Right lung (tissue), 5 donors: Measurements from ENCODE around the gene DDX10. TPM values are rescaled to one million over a fixed set of nuclear protein-coding genes. Genes with fewer than 3 reads are reported as not detected.

Source experiments
- DNase-seq, 2 donors: peaks; one replicate each; pipeline ENCODE4 v3.0.0-alpha.2; 2013
- polyA plus RNA-seq, 5 donors: library from polyadenylated mRNA; unstranded; fragments of 120-200 nt; gene quantifications; one replicate each; pipeline versions ENCODE4 v1.2.1 to v1.2.3, GENCODE V29; 2013; ENCODE audit warnings: inconsistent platforms in 1 of 5, low replicate concordance in 1 of 5; ENCODE audit not compliant: insufficient read length in 5 of 5, insufficient read depth in 1 of 5

Gene DDX10
- polyA plus RNA-seq, 5 donors: 28.1 to 30.0 (median 29.6) TPM

DNA sequence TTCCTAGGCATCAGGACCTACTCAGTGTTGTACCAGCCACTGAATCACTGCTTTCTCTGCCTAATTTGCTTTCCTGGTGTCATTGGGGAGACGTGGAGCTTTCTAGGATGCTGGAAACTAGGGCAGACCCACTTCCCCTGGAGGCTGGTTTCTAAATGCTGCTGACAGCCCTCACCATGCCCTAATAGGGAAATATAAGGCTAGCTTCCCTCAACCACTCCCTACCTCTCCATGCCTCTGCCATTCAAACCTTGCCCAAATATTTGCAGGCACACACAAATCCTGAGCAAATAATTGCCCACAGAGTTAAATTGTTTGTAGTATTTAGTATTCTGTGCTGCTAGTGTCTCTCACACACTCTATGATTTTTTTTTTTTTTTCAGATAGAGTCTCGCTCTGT lies 310.2 kb downstream of the DDX10 start:
- DNase-seq: no peak

DNA sequence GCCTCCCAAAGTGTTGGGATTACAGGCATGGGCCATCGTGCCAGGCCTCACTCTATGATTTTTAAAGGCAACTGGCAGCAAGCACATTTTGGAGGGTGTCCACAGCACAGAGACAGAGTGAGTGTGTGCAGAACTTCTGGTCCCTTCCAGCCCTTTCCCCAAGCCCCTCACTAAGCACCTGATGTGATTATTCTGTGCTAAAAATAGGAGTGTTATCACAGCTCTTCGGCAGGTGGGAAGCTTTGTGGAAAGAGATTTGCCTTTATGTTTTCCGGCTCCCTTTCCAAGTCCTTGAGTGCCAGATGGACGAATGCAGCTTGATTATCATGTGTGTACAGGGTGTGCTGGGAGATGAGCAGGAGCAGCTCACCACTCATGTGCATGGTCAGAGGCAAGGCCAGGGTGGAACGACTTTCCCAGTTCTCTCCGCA lies 310.8 kb downstream of the DDX10 start:
- DNase-seq: no peak

DNA sequence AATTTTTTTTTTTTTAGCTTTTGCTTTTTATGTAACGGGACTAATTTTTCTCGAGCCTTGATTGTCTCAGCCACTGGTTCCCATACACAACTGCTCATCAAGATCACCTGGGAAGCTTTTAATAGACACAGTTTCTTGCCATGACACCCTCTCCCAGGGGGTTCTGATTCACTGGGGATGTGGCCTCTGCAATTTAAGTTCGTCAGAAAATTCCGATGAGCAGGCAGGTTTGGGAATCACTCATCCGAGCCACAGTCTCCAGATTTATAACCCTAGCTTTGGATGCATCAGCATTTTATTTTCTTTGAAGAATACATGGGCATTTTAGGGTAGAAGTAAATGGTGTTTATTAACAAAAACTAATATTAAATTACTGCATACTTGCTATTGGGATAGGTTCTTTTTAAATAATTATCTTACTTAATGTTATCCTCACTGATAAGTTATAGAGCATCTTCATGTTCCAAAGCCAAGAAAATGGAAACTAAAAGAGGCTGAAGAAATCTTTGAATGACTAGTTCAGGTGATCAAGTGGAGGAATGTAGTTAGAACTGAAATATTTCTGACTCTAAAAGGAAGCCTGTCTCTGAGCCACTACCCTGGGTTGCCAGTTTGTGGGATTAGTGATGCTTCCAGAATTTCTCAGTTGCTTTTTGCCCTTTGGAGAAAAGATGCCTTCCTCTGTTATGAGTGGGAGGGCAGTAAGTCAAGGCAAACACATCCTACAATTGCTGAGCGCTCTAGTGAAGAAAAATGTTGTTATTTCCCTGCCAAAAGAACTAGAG lies 319.0 kb downstream of the DDX10 start:
- no peak for DNase-seq

DNA sequence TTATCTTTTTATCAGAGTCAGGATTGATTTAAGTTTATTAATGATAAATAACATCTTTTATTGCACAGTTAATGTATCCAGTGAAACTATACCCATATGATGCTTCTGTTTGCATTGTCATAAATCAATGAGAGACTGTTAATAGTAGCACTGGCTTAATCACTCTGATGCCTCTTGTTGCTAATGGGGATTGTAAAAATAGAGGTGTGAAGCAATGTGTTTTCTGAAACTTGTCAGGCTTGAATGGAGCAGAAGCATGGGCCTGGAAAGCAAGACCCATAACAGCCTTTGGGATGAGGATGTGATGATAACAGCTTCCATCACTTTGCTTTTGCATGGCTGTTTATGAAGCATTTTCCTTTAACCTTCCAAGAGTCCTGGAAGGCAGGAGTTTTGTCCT lies 319.7 kb downstream of the DDX10 start:
- DNase-seq: no peak

DNA sequence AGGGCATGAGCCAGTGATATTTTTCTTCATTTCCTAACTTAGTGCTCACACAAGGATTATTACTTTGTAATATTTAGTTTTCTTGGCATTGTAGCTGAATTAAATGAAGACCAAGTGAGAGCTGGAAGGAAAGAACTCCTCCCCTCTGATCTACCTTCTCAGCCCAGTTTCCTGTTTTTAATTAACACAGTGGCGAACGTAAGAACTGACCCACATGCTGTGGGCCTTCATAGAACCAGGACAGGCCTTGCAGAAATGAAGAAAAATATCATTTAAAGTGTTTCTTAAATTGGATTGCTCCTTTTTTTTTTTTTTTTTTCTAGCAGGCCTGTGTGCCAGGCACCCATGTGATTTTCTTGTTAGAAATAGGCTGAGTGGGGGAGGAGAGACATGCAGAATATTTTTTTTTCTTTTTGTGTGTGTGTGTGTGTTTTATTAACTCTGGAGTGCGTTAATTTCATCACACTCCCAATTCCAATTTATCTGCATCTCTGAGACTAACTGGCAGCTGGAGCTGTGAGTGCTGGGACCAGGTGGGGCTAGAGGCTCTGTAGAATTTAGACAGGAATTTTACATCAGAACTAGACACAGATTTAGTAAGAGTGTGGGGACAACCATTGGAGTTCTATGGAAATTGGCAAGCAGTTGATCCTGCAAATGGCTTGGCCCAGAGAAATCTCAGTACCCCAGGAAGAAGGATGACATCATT lies 320.5 kb downstream of the DDX10 start:
- DNase-seq: no peak

DNA sequence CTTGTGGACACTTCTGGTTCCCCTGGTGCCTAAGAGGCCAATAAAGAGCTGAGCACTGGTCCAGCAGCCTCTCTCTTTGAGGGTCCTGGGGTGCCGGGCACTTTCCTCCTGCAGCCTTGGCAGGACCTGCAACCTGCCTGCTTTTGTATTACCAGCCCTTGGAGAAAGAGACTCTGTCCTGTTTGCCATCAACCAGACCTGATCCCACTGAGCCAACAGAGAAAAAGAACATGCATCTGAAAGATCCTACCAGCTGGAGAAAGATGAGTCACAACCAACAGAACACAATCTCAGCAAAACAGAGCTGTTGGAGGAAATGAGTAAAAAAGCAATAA lies 321.0 kb downstream of the DDX10 start:
- DNase-seq: no peak

Other genes starting within 250 kb of the DDX10 start
- gene C11orf65, start 197.5 kb upstream of the DDX10 start, polyA plus RNA-seq: 1 to 10 TPM in 4 of 5 donors, under 1 TPM in 1; 0.81 to 2.5 (median 1.9) TPM
- gene POGLUT3, start 166.7 kb upstream of the DDX10 start, polyA plus RNA-seq: 10 to 100 TPM; 56.2 to 77.8 (median 68.9) TPM
- gene EXPH5, start 71.3 kb upstream of the DDX10 start, polyA plus RNA-seq: 10 to 100 TPM in 1 of 5 donors, 1 to 10 TPM in 4; 5.0 to 10.9 (median 8.0) TPM